Measurements from ENCODE around the gene SYMPK.
"Not testable (repeated sequence)": the region's sequence is repeated elsewhere in the genome, so short reads cannot be mapped to it uniquely, and the experiment has no call there.

The SYMPK gene

DNA sequence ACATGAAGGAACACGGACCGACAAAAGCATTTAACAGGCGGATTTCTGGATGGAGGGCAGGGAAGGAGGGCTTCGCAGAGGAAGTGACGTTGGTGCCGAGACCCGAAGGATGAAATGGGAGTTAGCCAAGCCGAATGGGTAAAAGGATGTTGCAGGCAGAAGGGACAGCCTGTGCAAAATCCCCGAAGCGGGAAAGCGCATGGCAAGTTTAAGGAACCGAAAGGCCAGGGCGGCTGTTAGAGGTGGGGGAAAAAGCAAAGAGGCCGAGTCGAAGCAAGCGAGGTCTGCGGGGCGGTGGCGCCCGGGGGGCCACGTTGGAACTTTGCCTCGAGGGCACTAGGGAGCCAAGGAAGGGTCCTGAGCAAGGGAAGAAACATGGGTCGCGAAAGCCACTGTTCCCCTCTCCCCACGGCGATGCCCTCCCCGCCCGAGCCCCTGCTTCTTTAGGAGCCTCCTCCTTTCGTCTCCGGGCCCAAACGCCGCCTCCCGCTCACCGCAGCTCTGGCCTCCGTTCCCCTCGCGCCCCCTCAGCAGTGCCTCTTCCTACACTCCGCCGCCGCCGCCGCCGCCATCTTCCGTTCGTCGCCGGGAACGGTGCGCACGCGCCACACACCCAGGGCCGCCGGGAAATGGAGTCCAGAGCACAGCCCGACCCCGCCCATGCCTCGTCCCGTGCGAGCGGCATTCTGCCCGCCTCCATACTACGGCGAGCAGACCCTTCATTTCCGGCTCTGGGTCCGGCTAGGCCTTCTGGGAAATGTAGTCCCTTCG is at the start of gene SYMPK:
TSS of gene SYMPK (minus strand) at position 584 of the 771 bp plus-strand sequence. CDS start 8,652 bp downstream, outside the sequence.
- peak; percentile 100 for DNase-seq (ENCODE audit: low spot score)

DNA sequence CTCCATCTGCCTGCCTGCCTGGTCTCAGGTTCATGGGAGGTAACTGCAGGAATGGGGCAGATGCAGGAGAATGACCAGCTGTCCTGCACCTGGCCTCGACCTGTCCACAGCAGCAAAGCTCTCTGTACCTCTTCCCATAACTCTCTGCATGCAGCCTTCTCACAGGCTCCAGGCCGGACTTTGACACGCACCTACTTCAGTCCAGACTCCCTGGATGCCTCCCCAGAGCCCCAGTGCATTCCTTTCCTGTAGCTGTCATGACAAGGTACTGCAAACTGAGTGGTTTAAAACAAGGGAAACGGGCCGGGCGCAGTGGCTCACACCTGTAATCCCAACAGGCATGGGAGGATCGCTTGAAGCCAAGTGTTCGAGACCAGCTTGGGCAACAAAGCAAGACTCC is 48.3 kb upstream of the SYMPK start:
- no peak for DNase-seq (ENCODE audit: low spot score)

DNA sequence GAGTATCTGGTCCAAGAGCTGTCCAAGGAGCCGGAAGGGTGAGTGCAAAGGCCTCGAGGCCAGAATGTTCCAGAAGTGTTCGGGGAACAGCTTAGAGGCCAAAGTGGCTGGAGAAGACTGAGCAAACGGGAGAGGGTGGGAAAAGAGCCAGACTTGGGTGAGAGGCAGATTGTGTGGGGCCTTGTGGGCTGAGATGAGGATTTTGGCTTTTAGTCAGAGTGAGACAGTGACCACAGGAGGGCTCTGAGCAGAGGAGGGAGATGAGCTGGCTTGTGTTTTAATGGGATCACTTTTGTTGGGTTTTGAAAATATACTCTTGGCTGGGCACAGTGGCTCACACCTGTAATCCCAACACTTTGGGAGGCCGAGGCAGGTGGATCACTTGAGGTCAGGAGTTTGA is 46.0 kb upstream of the SYMPK start:
- no peak for DNase-seq (ENCODE audit: low spot score)

DNA sequence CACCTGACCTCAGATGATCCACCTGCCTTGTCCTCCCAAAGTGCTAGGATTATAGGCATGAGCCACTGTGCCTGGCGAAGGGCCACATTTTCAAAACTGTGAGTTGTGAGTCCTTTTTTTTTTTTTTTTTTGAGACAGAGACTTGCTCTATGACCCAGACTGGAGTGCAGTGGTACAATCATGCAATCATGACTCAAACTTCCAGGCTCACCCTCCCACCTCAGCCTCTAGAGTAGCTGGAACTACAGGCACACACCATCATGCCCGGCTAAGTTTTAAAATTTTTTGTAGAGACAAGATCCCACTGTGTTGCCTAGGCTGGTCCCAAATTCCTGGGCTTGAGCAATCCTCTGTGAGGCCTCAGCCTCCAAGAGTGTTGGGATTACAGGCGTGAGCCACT is 43.3 kb upstream of the SYMPK start:
- no peak for DNase-seq (ENCODE audit: low spot score)

DNA sequence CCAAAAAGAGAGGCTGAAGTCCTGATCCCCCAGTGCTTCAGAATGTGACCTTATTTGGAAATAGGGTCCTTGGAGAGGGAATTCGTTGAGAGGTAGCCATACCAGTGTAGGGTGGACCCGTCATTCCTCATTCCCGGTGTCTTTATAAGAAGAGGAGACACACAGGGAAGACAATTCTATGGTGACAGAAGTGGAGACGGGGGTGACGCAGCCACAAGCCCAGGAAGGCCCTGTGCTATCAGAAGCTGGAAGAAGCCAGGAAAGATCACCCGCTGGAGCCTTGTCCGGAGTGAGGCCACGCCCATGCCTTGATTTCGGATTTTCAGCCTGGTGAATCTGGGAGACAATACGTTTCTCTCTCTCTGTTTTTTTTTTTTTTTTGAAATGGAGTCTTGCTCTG is 42.1 kb upstream of the SYMPK start:
- DNase-seq (ENCODE audit: low spot score), result no peak

DNA sequence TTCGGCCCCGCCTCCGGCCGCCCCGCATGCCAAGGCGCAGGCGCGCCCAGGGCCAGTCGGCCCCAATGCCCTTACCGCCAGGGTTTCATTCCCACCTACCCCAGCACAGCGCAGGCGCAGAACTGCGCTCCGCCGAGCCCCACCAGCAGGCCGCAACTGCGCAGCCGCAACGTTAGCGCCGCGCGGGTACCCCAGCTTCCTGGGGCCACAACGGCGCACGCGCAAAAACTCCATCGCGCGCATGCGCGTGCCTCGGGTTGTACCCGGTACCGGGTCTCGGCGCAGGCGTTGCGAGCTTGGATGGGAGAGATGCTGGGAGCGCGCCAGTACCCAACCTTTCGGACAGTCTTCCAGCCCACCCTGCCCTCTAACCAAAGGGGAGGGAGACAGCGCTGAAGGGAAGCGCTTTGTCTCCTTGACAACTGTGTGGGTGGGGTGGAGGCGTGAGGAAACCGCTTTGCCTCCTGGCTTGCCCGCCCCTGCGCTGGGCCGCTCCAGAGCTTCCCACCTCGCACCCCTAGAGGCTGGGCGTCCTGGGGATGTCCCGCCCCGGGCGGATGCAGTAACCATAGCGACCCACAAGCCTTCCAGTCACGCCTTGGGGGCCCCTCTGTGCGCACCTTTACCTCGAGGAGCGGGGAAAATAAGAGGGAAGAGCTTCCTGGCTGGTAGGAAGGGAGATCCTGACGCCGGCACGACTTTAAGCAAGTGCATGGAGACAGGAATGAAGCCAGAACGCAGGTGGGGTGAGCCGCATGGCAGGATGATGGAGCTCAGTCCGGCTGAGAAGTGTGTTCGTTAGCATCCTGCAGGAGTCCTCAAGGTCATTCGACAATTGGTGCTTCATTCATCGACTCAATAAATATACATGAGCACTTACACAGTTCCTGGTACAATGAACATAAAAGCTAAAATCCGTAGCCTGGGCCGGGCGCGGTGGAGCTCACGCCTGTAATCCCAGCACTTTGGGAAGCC is 40.0 kb upstream of the SYMPK start:
- peak; percentile 100 for DNase-seq (ENCODE audit: low spot score)

DNA sequence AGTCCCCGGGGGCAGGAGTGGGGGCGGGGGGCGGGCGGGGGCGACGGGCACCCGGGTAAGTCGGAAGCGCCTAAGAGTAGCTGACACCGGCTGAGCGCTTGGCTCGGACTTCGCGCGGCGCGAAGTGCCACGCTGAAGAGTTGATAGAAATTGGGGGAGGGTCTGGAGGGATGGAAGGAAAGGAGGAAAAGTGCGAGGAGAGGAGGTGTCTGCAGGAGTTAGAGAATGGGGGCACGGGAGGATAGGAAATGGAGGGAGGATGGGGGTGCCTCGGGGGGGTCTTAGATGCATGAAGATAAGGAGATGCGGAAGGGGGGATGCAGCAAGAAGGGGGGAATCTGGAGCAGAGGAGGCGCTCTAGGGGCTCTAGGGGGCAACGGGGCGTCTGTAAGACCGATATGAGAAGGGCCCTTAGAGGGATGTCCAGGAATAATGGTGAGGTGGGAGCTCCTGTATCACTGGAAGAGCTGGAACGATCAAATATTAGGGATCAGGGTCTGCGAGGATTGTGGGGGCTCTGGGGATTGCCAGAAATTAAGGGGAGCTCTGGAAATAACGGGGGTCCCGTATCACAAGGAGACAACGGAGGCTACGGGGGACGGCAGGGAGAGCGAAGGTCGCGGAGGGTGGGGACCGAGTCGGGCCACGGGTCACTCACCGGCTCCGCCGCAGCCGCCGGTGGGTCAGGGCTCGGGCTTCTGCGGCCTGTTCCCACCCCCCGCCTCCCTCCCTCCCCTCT is 39.1 kb upstream of the SYMPK start, which contains the start of gene MYPOP:
TSS of gene MYPOP (minus strand) at position 702 of the 739 bp plus-strand sequence. CDS start 840 bp downstream, outside the sequence.
- DNase-seq (ENCODE audit: low spot score), result no peak

DNA sequence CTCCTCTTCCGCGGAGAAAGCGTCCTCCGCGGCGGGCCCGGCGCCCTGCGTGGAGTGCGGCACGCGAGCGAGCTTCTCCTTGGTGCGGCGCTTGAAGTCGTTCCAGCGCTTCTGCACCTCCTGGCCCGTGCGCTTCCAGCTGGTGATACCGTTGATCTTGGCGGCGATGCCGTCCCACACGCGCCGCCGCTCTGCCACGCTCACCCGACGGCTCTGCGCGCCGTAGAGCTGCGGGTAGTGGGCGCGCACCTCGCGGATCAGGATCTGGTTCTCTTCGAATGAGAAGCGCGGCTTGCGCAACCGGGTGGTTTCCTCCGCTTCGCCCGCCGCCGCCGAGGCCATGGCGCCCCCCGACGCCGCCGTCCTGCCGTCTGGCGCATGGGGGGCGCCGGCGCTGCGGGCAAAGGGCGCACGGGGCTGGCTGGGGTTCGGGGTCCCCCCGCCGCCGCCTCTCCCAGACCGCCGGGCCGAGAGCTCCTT is 38.5 kb upstream of the SYMPK start:
- no peak for DNase-seq (ENCODE audit: low spot score)

DNA sequence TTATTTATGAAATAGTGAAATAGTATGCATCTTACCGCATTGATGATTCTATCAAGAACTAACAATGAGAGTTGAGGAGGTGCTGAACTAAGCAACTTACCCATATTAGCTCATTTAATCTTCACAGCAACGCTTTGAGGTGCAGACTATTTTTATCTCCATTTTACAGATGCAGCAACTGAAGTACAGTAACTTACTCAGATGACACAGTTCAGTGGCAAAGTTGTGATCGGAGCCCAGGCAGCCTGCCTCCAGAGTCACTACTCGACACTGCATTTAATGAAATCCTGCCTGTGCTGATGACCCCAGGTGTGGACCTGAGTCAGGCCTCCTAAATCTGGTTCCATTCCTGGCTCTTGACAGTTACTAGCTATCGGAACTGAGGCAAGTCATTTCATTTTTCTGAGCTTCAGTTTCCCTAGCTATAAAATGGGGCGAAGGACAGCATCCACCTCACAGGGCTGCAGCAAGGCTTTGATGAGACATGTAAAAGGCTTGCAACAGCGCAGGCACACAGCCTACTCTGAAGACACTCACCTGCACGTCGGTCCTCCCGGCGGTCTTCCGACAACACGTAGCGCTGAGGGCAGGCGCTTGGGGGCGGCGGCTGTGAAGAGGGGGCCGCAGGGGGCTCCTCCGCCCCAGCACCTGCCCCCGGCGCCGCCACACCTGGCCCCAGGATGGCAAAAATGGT is 37.9 kb upstream of the SYMPK start:
- DNase-seq (ENCODE audit: low spot score), result no peak

DNA sequence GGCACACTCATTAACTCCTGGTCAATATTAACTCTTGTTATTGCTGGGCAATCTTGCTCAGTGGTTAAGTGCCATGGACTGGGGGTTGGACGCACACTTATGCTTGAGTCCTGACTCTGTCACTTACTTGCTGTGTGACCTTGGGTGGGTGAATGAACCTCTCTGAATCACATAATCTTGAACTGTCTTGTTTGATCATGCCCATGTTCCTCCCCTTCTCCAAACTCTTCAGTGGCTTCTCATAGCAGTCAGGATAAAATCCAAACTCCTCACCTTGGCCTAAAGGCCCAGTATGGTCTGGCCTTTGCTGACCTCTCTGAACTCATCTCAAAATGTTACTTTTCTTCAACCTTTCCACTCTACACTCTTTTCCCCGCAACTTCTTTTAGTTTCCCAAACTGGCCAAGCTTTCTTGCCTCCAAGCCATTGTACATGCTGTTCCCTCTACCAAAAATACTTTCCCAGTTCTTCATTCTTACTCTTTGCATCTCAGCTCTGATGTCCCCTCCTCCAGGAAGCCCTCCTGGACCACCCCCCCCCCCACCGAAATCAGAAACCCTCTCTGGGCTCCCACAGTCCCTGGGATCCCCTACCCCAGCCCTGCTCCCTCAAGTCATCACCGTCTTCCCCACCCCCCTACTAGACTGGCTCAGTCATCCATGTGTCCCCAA is 37.1 kb upstream of the SYMPK start:
- DNase-seq (ENCODE audit: low spot score), result no peak

DNA sequence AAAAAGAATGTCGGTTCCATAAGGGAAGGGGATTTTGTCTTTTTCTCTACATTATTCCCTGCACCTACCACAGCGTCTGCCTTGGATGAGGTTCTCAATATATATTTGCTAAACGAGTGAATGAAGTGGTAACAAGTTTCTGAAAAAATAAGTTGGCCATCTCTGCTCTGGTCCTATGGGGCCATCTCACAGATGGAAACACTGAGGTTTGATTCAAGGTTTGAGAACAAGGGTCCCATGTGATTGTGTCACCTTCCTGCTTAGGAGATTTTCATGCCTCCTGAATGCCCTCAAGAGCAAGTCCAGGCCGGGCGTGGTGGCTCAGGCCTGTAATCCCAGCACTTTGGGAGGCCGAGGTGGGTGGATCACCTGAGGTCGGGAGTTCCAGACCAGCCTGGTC is 36.3 kb upstream of the SYMPK start:
- no peak for DNase-seq (ENCODE audit: low spot score)

DNA sequence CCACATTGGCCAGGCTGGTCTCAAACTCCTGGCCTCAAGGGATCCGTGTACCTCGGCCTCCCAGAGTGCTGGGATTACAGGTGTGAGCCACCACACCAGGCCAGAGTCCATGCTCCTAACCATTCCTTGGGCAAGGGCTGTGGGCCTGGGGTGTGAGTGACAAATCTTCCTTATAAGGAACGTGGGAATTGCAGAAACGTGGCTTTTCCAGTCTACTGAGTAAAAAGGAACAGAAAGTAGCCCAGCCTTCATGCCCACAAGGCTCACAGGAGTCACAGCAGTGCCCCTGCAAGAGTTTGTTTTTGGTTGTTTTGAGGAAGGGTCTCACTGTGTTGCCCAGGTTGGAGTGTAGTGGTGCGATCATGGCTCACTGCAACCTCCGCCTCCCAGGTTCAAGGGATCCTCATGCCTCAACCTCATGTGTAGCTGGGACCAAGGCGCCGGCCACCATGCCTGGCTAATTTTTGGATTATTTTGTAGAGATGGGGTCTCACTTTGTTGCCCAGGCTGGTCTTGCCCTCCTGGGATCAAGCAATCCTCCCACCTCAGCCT is 34.4 kb upstream of the SYMPK start:
- no peak for DNase-seq (ENCODE audit: low spot score)

DNA sequence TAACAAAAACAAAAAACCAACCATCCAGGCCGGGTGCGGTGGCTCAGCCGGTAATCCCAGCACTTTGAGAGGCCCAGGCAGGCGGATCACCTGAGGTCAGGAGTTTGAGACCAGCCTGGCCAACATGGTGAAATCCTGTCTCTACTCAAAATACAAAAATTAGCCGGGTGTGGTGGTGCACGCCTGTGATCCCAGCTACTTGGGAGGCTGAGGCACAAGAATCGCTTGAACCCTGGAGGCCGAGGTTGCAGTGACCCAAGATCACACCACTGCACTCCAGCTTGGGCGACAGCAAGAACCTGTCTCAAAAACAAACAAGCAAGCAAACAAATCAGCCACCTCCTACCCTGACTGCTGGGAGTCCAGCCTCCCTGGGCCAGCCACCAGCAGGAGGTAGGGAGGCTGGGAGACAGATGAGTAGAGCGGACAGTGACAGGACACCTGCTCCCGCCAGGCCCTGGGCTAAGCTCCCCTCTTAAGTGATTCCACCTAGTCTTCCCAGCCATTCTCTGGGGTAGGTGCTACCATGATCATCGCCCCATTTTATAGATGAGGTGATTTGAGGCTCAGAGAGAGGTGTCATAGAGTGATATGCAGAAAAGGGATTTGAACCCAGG is 33.1 kb upstream of the SYMPK start:
- not testable (repeated sequence) for DNase-seq (ENCODE audit: low spot score)

DNA sequence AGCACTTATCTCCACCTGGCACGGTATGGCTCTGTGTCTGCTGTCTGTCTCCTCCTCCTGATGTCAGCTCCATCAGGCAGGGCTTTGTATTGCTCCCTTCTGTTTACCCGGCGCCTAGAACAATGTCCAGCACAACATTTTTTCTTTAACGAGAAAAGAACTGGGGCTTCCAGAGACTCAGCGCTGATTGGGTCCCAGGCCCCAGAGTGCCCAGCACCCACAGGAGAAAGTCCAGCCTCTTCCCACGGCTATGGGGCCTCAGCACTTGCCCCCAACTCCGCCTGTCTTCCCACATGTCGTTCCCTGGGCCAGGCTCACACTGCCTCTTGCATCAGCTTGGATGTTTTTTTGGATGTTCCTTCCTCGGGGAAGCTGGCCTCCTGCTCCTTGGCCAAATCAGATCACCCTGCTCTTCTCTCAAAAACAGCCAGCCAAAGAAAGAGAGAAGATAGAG is 32.6 kb upstream of the SYMPK start:
- no peak for DNase-seq (ENCODE audit: low spot score)

DNA sequence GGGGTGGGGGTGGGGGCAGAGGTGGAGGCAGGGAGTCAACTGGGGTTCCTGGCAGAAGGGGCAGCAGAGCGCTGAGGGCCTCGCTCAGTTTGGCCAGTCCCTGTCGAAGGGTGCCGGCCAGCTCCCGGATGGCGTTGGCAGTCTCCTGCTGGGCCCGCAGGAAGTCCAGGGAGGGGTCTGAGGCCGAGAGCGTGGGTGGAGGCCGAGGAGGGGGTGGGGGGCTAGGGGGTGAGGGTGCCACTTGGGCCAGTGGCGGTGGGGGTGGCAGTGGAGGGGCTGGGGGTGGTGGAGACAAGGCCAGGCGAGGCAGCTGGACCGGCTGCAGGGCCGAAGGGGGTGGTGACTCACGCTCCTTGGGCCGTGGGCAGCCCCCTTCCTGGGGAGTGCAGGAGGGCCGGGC is 27.9 kb upstream of the SYMPK start:
- DNase-seq (ENCODE audit: low spot score), result no peak

DNA sequence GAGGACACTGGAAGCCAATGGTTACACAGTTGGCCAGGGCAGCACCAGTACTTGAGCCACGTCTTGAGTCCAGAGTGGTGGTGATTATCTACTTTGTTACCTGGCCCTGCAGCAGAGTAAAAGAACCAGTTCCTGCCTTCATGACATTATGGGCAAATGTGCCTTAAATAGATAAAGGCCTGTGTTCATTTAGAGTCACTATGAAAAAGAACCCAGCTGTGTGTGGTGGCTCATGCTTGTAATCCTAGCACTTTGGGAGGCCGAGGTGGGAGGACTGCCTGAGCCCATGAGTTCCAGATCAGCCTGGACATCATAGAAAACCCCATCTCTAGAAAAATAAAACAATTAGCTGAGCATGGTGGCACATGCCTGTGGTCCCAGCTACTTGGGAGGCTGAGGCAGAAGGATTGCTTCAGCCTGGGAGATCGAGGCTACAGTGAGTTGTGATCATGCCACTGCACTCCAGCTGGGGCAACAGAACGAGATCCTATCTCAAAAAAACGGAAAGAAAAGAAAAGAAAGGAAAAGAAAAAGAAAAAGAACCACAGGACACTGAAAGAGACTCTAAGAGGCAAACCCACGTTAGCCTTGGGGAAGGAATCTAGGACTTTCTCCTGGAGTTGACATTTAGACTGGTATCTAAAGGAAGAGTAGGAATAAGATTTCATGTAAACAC is 26.4 kb upstream of the SYMPK start:
- no peak for DNase-seq (ENCODE audit: low spot score)

DNA sequence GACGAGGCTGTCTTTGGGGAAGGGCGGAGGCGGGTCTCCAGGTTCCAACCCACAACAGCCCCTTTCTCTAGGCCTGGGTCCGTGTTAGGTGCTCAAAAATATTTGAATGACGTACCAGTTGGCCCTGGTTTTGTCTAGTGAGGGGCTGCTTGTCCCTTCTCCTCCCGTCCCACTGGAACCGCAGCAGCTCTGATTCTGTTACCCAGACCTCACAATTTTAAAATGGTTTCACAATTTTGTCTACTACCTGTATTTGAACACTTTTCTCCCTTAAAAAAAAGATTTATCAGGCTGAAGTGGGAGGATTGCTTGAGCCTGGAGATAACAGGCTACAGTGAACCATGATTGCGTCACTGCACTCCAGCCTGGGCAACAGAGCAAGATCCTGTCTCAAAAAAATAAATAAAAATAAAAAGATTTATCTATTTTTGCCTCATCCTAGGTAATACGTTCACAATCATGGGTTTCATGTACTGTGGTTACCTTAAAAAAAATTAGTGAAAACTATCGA is 24.3 kb upstream of the SYMPK start:
- DNase-seq (ENCODE audit: low spot score), result no peak

DNA sequence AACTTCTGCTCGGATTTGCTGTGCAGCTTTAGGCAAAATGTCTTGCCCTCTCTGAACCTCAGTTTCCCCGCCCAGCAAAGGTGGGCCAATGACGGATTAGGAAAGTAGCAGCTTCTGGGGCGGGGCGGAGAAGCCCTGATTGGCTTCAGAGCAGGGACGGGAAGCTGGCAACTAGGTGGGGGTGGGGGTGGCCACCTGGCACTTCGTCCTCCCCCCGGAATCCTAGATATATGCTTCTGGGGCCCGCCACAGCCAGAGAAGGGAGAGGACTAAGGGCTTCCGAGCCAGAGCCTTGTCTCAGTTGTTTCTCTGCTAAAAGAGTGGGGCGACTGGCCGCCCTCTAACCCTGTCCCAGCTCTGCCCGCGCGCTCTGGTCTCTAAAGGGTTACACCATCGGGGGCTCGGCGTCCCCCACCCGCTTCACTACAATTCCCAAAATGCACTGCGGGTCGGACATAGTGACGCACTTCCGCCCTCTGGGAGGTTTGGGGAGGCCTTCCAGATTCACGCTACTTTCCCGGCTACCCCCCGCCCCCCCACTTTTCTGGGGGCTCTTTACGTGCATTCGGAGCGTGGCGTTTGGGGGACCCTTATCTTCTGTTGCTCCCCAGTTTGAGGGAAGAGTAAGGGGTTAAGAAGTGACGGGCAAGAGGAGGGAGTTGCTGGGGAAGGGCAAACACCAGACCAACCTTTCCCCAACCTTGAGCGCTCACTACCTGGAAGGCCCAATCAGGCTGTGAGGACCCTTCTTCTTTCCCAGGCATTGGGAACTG is 23.7 kb upstream of the SYMPK start:
- peak; percentile 94 for DNase-seq (ENCODE audit: low spot score)
